NCI-H2196 (cell line): ENCODE data around the gene TEAD4.

Source experiments
- DNase-seq: peaks from one replicate; lab custom pipeline; 2025; ENCODE audit not compliant: unreplicated experiment; lab: John Stamatoyannopoulos, UW

The TEAD4 gene

GRCh38 chr12:2999265-2999841 is 40.2 kb downstream of the TEAD4 start:
- DNase-seq: no peak

GRCh38 chr12:3000548-3001275 is 41.5 kb downstream of the TEAD4 start:
- no peak for DNase-seq

GRCh38 chr12:3002646-3003045 is 43.4 kb downstream of the TEAD4 start:
- DNase-seq: no peak

- DNase-seq: no peak
These were observed 44.3 kb downstream of the TEAD4 start for GRCh38 chr12:3003357-3003992.

- DNase-seq: no peak
These were observed 45.7 kb downstream of the TEAD4 start for GRCh38 chr12:3004655-3005565.

GRCh38 chr12:3005736-3006135 is 46.5 kb downstream of the TEAD4 start:
- DNase-seq: no peak

GRCh38 chr12:3009780-3010179 is 50.6 kb downstream of the TEAD4 start:
- no peak for DNase-seq

- no peak for DNase-seq
These were observed 51.2 kb downstream of the TEAD4 start for GRCh38 chr12:3010214-3010930.

GRCh38 chr12:3012786-3013185 is 53.6 kb downstream of the TEAD4 start:
- DNase-seq: no peak

- DNase-seq: no peak
These were observed 55.4 kb downstream of the TEAD4 start for GRCh38 chr12:3014641-3015040.

- DNase-seq: no peak
These were observed 56.2 kb downstream of the TEAD4 start for GRCh38 chr12:3015356-3015755.

- DNase-seq: no peak
These were observed 57.0 kb downstream of the TEAD4 start for GRCh38 chr12:3016191-3016590.

- no peak for DNase-seq
These were observed 58.1 kb downstream of the TEAD4 start for GRCh38 chr12:3017281-3017680.

- no peak for DNase-seq
These were observed 59.2 kb downstream of the TEAD4 start for GRCh38 chr12:3018284-3019004.

GRCh38 chr12:3019005-3019680 is 59.9 kb downstream of the TEAD4 start:
- DNase-seq: no peak

GRCh38 chr12:3020399-3020798 is 61.2 kb downstream of the TEAD4 start:
- DNase-seq: no peak

- no peak for DNase-seq
These were observed 61.7 kb downstream of the TEAD4 start for GRCh38 chr12:3020850-3021435.

GRCh38 chr12:3022411-3022810 is 63.2 kb downstream of the TEAD4 start:
- no peak for DNase-seq

GRCh38 chr12:3022961-3023360 is 63.8 kb downstream of the TEAD4 start:
- DNase-seq: no peak
